Ramos (cell line): Measurements from ENCODE around the gene MCTP2.
"Not testable (repeated sequence)": the region's sequence is repeated elsewhere in the genome, so short reads cannot be mapped to it uniquely, and the experiment has no call there.

Experiments used
- in situ Hi-C: fragments of 300-500 bp; cut with MboI; formaldehyde crosslinking; loops from one replicate; pipeline ENCODE4 v1.14.3; 2022; ENCODE audit warnings: low sequenced_read_pairs; ENCODE audit not compliant: unreplicated experiment

The MCTP2 gene

GRCh38 chr15:94234300-94234699 is 2.9 kb downstream of the MCTP2 start:
- in situ Hi-C loops = loop anchor here (5.0 to 25.0 kb wide), 2 partner anchors 68 to 1397 kb away; no protein-coding TSS in a partner anchor

GRCh38 chr15:94235041-94235440 is 3.7 kb downstream of the MCTP2 start:
- in situ Hi-C loops = loop anchor here (25.0 kb wide), 1 partner anchor 1398 kb away; no protein-coding TSS in a partner anchor

- in situ Hi-C loops = loop anchor here (25.0 kb wide), 1 partner anchor 1398 kb away; no protein-coding TSS in a partner anchor
Observed at GRCh38 chr15:94235646-94236045, 4.3 kb downstream of the MCTP2 start.

GRCh38 chr15:94236608-94237007 is 5.2 kb downstream of the MCTP2 start:
- in situ Hi-C loops = loop anchor here (25.0 kb wide), 1 partner anchor 1399 kb away; no protein-coding TSS in a partner anchor

GRCh38 chr15:94237903-94238302 is 6.5 kb downstream of the MCTP2 start:
- in situ Hi-C loops = loop anchor here (25.0 kb wide), 1 partner anchor 1401 kb away; no protein-coding TSS in a partner anchor

GRCh38 chr15:94238539-94239118 is 7.3 kb downstream of the MCTP2 start:
- in situ Hi-C loops = loop anchor here (25.0 kb wide), 1 partner anchor 1401 kb away; no protein-coding TSS in a partner anchor

GRCh38 chr15:94239474-94239873 is 8.1 kb downstream of the MCTP2 start:
- in situ Hi-C loops = loop anchor here (25.0 kb wide), 1 partner anchor 1402 kb away; no protein-coding TSS in a partner anchor

- in situ Hi-C loops = loop anchor here (25.0 kb wide), 1 partner anchor 1403 kb away; no protein-coding TSS in a partner anchor
Observed at GRCh38 chr15:94240480-94240879, 9.1 kb downstream of the MCTP2 start.

- in situ Hi-C loops = loop anchor here (25.0 kb wide), 1 partner anchor 1405 kb away; no protein-coding TSS in a partner anchor
Observed at GRCh38 chr15:94242257-94242656, 10.9 kb downstream of the MCTP2 start.

- in situ Hi-C loops = loop anchor here (25.0 kb wide), 1 partner anchor 1406 kb away; no protein-coding TSS in a partner anchor
Observed at GRCh38 chr15:94243003-94243402, 11.6 kb downstream of the MCTP2 start.

- in situ Hi-C loops = loop anchor here (25.0 kb wide), 1 partner anchor 1406 kb away; no protein-coding TSS in a partner anchor
Observed at GRCh38 chr15:94243418-94243817, 12.1 kb downstream of the MCTP2 start.

GRCh38 chr15:94246016-94246415 is 14.7 kb downstream of the MCTP2 start:
- in situ Hi-C loops = loop anchor here (25.0 kb wide), 1 partner anchor 1409 kb away; no protein-coding TSS in a partner anchor

GRCh38 chr15:94247789-94248638 is 16.7 kb downstream of the MCTP2 start:
- in situ Hi-C loops = loop anchor here (25.0 kb wide), 1 partner anchor 1411 kb away; no protein-coding TSS in a partner anchor

GRCh38 chr15:94250801-94251200 is 19.4 kb downstream of the MCTP2 start:
- in situ Hi-C loops = no loop called here

- in situ Hi-C loops = no loop called here
Observed at GRCh38 chr15:94252223-94252766, 20.9 kb downstream of the MCTP2 start.

GRCh38 chr15:94252906-94253491 is 21.6 kb downstream of the MCTP2 start:
- in situ Hi-C loops = no loop called here

GRCh38 chr15:94253742-94254141 is 22.4 kb downstream of the MCTP2 start:
- in situ Hi-C loops = no loop called here

GRCh38 chr15:94255540-94255939 is 24.2 kb downstream of the MCTP2 start:
- in situ Hi-C loops = no loop called here

- in situ Hi-C loops = no loop called here
Observed at GRCh38 chr15:94256511-94256910, 25.1 kb downstream of the MCTP2 start.

GRCh38 chr15:94257776-94258175 is 26.4 kb downstream of the MCTP2 start:
- in situ Hi-C loops = not testable (repeated sequence)
